HL-60 (cell line): ENCODE results near the gene SAFB.

Experiments used
- DNase-seq, 2 experiments: peaks; one replicate each; pipeline ENCODE4 v3.0.0-alpha.2; 2010 to 2020; ENCODE audit warnings: low read depth in 1 of 2, low spot score in 1 of 2
- H3K27ac ChIP-seq: fragments of 250-450 bp; sonication (Bioruptor Pico); replicated peaks from 2 replicates; pipeline ENCODE4 v1.5.1; 2020; ENCODE audit warnings: mild to moderate bottlenecking, moderate library complexity
- H3K27me3 ChIP-seq: fragments of 250-450 bp; sonication (Bioruptor Pico); 2 replicates; pipeline ENCODE4 v1.5.1; 2021; ENCODE audit warnings: mild to moderate bottlenecking, moderate library complexity; ENCODE audit not compliant: insufficient read depth, poor library complexity, severe bottlenecking
- H3K4me3 ChIP-seq: replicated peaks from 2 replicates; pipeline ENCODE4 v1.5.1; 2011; ENCODE audit warnings: mild to moderate bottlenecking, control low read depth, low read length; ENCODE audit not compliant: insufficient read depth
- CTCF ChIP-seq: IDR thresholded peaks from one replicate; pipeline ENCODE4 v1.5.1; 2011; ENCODE audit warnings: low read length, control low read depth, inconsistent platforms; ENCODE audit not compliant: insufficient read depth
- GABPA ChIP-seq: IDR thresholded peaks from 2 replicates; pipeline ENCODE4 v1.6.1; 2012; ENCODE audit warnings: low read depth
- POLR2AphosphoS5 ChIP-seq: IDR thresholded peaks from 2 replicates; pipeline ENCODE4 v1.6.1; 2012; ENCODE audit warnings: low read depth
- REST ChIP-seq: IDR thresholded peaks from 2 replicates; pipeline ENCODE4 v1.6.1; 2012; ENCODE audit warnings: low read depth; ENCODE audit not compliant: insufficient replicate concordance
- SPI1 ChIP-seq: IDR thresholded peaks from 2 replicates; pipeline ENCODE4 v1.6.1; 2012; ENCODE audit warnings: low read depth, mild to moderate bottlenecking, borderline replicate concordance

SAFB gene

GRCh38 chr19:5632657-5633056, 9.8 kb downstream of the SAFB start:
- Histone ChIP-seq H3K27ac (no peak overlapping the region; the same call in 1 of the 2 replicates), H3K27me3 (no peaks in the 10 kb centered on the region), H3K4me3 (no peak overlapping the region)
- no peak for DNase-seq
- TF ChIP-seq POLR2AphosphoS5 = no peak
- no peak for TF ChIP-seq SPI1
- TF ChIP-seq REST = no peak
- TF ChIP-seq CTCF = no peak
- no peak for TF ChIP-seq GABPA

GRCh38 chr19:5635427-5635826, 12.5 kb downstream of the SAFB start:
- Histone ChIP-seq H3K4me3 (no peak overlapping the region), H3K27me3 (no peaks in the 10 kb centered on the region), H3K27ac (no peak overlapping the region)
- TF ChIP-seq GABPA = no peak
- no peak for DNase-seq

DNA sequence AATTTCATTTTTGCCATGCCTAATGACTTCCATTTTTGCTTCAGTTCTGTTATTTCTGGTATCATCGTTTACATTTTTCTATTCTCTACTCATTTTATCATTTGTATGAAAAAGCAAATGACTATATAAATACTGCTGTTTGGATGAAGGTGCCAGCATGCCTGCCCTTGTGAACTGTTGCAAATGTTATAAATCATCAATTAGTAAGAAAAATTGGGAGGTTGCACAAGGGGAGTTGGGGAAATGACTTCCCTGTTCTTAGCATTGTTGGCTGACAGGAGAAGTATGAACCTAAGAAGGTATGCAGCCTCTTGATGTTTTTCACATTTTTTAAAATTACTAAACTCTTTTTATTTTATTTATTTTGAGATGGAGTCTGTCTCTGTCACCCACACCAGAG, 15.1 kb downstream of the SAFB start:
- no peak overlapping the region for H3K27ac ChIP-seq
- TF ChIP-seq CTCF (no peak), SPI1 (peak; percentile 21; the same call in 1 of the 2 replicates), REST (no peak), GABPA (no peak), POLR2AphosphoS5 (no peak)
- no peak overlapping the region for H3K4me3 ChIP-seq
- H3K27me3 ChIP-seq = no peaks in the 10 kb centered on the region
- no peak for DNase-seq

- no peak for TF ChIP-seq SPI1
- TF ChIP-seq POLR2AphosphoS5 = no peak
- no peak for TF ChIP-seq CTCF
- no peak for TF ChIP-seq GABPA
- TF ChIP-seq REST = no peak
- H3K4me3 ChIP-seq = no peak overlapping the region
- H3K27ac ChIP-seq = no peak overlapping the region
- no peaks in the 10 kb centered on the region for H3K27me3 ChIP-seq
- DNase-seq = no peak
Measured at GRCh38 chr19:5641171-5641570, 18.3 kb downstream of the SAFB start.
